Right renal pelvis (tissue), 4 donors: Measurements from ENCODE around the gene S1PR4. TPM values are rescaled to one million over a fixed set of nuclear protein-coding genes. Genes with fewer than 3 reads are reported as not detected.
A peak's percentile ranks its signal among the peaks of the same experiment; 100 is the strongest.
"Not testable (repeated sequence)": the region's sequence is repeated elsewhere in the genome, so short reads cannot be mapped to it uniquely, and the experiment has no call there.

Experiments
- DNase-seq, 4 donors: peaks; one replicate each; pipeline ENCODE4 v3.0.0-alpha.2; 2013; ENCODE audit warnings: low read depth in 4 of 4, low spot score in 3 of 4, missing footprints in 1 of 4
- polyA plus RNA-seq, 4 donors: library from polyadenylated mRNA; unstranded; fragments of 120-200 nt; gene quantifications; one replicate each; pipeline ENCODE4 v1.2.1, GENCODE V29; 2013; ENCODE audit not compliant: insufficient read length in 4 of 4

S1PR4 gene
- polyA plus RNA-seq, 4 donors: 0.17 to 0.60 (median 0.31) TPM

DNA sequence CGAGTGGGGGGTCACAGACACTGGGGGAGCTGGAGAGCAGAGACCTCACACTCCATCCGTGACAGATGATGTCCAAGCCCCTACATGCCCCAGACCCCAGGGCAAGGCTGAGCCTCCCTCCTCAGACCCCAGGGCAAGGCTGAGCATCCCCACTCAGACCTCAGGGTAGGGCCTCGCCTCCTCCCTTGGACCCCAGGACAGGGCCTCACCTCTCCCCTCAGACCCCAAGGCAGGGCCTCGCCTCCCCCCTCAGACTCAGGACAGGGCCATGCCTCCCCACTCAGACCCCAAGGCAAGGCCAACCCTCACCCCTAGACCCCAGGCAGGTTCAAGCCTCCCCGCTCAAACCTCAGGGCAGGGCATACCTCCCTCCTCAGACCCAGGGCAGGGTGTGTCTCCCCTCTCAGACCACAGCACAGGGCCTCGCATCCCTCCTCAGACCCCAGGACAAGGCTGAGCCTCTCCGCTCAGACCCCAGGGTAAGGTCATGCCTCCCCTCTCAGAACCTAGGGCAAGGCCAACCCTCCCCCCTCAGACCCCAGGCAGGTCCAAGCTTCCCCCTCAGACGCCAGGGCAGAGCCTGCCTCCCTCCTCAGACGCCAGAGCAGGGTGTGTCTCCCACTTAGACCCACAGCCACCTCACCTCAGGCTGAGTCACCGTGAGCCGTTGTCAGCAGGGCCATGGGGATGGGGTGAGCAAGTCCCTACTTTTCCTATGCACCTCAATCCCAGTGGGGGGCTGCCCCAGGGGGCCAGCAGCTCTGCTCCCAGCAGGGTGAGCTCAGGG is 1.7 kb upstream of the S1PR4 start:
- no peak for DNase-seq

DNA sequence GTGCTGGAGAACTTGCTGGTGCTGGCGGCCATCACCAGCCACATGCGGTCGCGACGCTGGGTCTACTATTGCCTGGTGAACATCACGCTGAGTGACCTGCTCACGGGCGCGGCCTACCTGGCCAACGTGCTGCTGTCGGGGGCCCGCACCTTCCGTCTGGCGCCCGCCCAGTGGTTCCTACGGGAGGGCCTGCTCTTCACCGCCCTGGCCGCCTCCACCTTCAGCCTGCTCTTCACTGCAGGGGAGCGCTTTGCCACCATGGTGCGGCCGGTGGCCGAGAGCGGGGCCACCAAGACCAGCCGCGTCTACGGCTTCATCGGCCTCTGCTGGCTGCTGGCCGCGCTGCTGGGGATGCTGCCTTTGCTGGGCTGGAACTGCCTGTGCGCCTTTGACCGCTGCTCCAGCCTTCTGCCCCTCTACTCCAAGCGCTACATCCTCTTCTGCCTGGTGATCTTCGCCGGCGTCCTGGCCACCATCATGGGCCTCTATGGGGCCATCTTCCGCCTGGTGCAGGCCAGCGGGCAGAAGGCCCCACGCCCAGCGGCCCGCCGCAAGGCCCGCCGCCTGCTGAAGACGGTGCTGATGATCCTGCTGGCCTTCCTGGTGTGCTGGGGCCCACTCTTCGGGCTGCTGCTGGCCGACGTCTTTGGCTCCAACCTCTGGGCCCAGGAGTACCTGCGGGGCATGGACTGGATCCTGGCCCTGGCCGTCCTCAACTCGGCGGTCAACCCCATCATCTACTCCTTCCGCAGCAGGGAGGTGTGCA is 587 bp downstream of the S1PR4 start:
- DNase-seq: no peak

DNA sequence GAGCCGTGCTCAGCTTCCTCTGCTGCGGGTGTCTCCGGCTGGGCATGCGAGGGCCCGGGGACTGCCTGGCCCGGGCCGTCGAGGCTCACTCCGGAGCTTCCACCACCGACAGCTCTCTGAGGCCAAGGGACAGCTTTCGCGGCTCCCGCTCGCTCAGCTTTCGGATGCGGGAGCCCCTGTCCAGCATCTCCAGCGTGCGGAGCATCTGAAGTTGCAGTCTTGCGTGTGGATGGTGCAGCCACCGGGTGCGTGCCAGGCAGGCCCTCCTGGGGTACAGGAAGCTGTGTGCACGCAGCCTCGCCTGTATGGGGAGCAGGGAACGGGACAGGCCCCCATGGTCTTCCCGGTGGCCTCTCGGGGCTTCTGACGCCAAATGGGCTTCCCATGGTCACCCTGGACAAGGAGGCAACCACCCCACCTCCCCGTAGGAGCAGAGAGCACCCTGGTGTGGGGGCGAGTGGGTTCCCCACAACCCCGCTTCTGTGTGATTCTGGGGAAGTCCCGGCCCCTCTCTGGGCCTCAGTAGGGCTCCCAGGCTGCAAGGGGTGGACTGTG is 1.2 kb downstream of the S1PR4 start:
- no peak for DNase-seq

DNA sequence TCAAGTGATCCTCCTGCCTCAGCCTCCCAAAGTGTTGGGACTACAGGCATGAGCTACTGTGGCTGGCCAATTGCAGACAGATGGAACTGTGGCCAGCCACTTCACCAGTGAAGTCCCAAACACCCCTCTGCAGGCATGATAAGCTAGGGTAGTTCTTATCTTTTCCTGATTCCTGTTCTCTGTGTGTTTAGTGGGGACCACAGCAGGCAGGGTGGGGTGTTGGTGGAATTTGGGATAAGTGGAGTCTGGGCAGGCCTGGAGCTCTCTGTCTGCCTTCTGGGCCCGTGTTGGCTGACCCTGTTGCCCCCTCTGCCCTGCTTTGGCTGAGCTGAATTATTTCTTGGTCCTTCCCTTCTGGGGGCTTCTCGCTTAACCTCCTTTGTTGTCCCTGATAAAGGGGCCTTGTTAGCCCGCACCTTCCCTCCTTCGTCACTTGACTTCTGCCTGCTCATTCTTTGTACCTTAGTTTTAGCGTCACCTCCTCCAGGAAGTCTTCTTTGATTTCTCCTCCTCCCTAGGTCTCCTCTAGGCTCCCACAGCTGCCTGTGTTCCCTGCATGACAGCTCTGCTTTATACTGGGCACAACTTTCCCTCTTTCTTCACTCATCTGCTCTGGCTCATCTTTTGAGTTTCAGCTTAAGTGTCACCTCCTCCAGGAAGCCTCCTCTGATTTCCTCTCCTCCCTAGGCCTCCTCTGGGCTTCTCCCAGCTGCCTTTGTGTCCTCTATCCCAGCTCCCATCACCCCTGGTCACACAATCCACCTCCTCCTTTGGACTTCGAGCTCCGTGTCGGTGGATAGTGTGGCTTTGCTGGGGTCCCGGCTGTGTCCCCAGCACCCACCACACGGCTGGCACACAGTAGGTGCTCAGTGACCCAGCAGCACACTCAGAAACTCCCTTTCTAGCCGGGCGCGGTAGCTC is 5.4 kb downstream of the S1PR4 start:
- DNase-seq: no peak

GRCh38 chr19:3184847-3185460 is 6.4 kb downstream of the S1PR4 start:
- peak in 1 of 4 donors; percentile 74 for DNase-seq

DNA sequence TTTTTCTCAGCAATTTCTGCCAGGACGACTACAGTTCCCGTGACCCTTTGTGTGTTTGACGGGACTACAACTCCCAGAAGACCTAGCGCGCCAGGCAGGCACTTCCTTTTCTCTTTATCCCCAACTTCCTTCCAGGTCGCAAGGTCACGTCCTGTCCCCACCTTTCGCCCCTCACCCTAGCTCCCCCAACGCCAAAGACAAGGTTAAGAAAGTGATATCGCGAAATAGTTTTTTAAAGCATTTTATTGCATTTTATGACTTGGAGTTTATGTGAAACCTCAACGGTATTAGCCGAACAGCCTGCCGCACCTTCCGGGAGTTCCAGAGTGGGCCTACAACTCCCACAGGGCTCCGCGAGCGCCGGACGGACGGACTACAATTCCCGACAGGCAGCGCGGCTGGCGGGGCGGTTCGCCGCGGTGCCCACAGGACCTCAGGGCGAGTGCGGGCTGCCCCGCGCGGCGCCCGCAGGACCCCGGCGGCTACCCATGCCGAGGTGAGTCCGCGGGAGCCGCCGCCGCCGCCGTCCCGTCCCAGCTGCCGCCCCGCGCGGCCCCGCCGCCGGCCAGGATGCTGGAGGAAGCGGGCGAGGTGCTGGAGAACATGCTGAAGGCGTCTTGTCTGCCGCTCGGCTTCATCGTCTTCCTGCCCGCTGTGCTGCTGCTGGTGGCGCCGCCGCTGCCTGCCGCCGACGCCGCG is 7.0 kb downstream of the S1PR4 start, which contains the start of gene NCLN:
TSS of gene NCLN (plus strand) at position 470 of the 699 bp plus-strand sequence. CDS start at position 571, 101 bp downstream.
- DNase-seq: peak; percentile 93 to 96 (median 94)

GRCh38 chr19:3186160-3186688 is 7.7 kb downstream of the S1PR4 start:
- no peak for DNase-seq

- DNase-seq: no peak
Measured at GRCh38 chr19:3186891-3187661, 8.5 kb downstream of the S1PR4 start.

GRCh38 chr19:3187662-3188511 is 9.3 kb downstream of the S1PR4 start:
- no peak for DNase-seq

- DNase-seq: no peak
Measured at GRCh38 chr19:3188627-3189596, 10.3 kb downstream of the S1PR4 start.

- no peak for DNase-seq
Measured at GRCh38 chr19:3189702-3190469, 11.3 kb downstream of the S1PR4 start.

DNA sequence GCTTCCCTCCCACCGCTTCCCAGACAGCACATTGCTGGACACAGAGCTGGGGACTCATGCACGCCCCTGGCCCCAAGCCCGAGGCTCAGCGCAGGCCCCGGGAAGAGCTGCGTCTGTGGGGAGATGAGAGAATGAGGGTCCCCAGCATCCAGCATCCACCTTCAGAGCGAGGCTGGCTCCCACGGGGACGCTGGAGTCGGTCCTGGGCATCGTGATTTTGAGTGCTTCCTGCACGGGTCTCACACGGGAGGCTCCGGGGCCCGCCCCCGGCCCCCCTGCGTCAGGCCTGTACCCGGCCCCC is 11.9 kb downstream of the S1PR4 start:
- DNase-seq: no peak

GRCh38 chr19:3190921-3191805 is 12.6 kb downstream of the S1PR4 start:
- DNase-seq: no peak

DNA sequence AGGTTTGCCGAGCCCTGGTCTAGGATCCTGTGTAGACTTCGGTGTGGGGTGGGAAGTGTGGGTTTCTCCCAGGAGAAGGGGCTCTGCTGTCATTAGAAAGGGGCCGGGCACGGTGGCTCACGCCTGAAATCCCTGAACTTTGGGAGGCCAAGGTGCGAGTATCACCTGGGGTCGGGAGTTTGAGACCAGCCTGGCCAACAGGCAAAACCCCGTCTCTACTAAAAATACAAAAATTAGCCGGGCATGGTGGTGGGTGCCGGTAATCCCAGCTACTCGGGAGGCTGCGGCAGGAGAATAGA is 13.2 kb downstream of the S1PR4 start:
- not testable (repeated sequence) for DNase-seq

DNA sequence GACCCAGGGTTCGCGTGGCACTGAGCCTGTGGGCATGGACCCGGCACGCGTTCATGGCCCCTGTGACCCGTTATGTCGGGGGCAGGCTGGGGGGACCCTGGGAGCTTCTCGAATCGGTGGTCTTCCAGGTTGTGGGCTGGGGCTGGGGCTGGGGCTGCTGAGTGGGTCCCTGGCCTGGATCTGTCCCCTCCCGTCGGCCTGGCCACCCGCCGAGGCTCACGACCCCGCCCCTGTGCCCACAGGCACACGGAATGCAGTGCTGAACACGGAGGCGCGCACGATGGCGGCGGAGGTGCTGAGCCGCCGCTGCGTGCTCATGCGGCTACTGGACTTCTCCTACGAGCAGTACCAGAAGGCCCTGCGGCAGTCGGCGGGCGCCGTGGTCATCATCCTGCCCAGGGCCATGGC is 13.7 kb downstream of the S1PR4 start:
- DNase-seq: no peak
